GM12878 (cell line): ENCODE results near the gene TCF4. TPM values are rescaled to one million over a fixed set of nuclear protein-coding genes. Genes with fewer than 3 reads are reported as not detected.

Experiments
- CBX5 ChIP-seq: sonication (generic); IDR thresholded peaks from 2 replicates; pipeline ENCODE4 v1.6.1; 2016; ENCODE audit warnings: low read depth, moderate library complexity, mild to moderate bottlenecking, inconsistent platforms
- EP300 ChIP-seq, 2 experiments: fragments of 150-350 bp in 1 of 2; IDR thresholded peaks; 2 replicates each; pipeline ENCODE4 v1.6.1; 2011 to 2012; ENCODE audit warnings: low read depth in 2 of 2, low read length in 2 of 2, borderline replicate concordance in 1 of 2, improper control_type of control experiment in 1 of 2, inconsistent platforms in 1 of 2; ENCODE audit not compliant: control insufficient read depth in 1 of 2
- ESRRA ChIP-seq: IDR thresholded peaks from 2 replicates; pipeline ENCODE4 v1.6.1; 2012; ENCODE audit warnings: mild to moderate bottlenecking, low read length, improper control_type of control experiment
- HDAC6 ChIP-seq: fragments of 200-600 bp; sonication (generic); IDR thresholded peaks from one replicate; pipeline ENCODE4 v1.8.0; 2017; ENCODE audit warnings: antibody characterized with exemption; ENCODE audit not compliant: unreplicated experiment
- IKZF1 ChIP-seq: fragments of 450-650 bp; conservative IDR thresholded peaks from 2 replicates; pipeline ENCODE4 v1.6.1; 2017; ENCODE audit warnings: antibody characterized with exemption, mild to moderate bottlenecking
- KDM1A ChIP-seq: fragments of 200-600 bp; sonication (generic); IDR thresholded peaks from 2 replicates; pipeline ENCODE4 v1.6.1; 2016; ENCODE audit warnings: borderline replicate concordance
- MLLT1 ChIP-seq: fragments of 450-650 bp; IDR thresholded peaks from 2 replicates; pipeline ENCODE4 v1.6.1; 2016; ENCODE audit warnings: mild to moderate bottlenecking
- MXI1 ChIP-seq: fragments of 150-350 bp; IDR thresholded peaks from 2 replicates; pipeline ENCODE4 v1.6.1; 2011; ENCODE audit warnings: low read depth, mild to moderate bottlenecking, inconsistent platforms, low read length, improper control_type of control experiment
- NFIC ChIP-seq: IDR thresholded peaks from 2 replicates; pipeline ENCODE4 v1.6.1; 2012; ENCODE audit warnings: low read depth, mild to moderate bottlenecking, inconsistent platforms, low read length, moderate library complexity
- NFYB ChIP-seq: IDR thresholded peaks from 2 replicates; pipeline ENCODE4 v1.6.1; 2011; ENCODE audit warnings: low read depth, mild to moderate bottlenecking, low read length, improper control_type of control experiment, moderate library complexity; ENCODE audit not compliant: insufficient read depth
- PAX5 ChIP-seq: IDR thresholded peaks from 2 replicates; pipeline ENCODE4 v1.6.1; 2011; ENCODE audit warnings: low read depth, low read length, borderline replicate concordance
- PKNOX1 ChIP-seq: fragments of 450-650 bp; IDR thresholded peaks from 2 replicates; pipeline ENCODE4 v1.6.1; 2016; ENCODE audit warnings: mild to moderate bottlenecking
- POLR2A ChIP-seq: IDR thresholded peaks from 2 replicates; pipeline ENCODE4 v1.6.1; 2011; ENCODE audit warnings: low read depth, mild to moderate bottlenecking, low read length
- POLR2AphosphoS5 ChIP-seq: IDR thresholded peaks from 2 replicates; pipeline ENCODE4 v1.6.1; 2011; ENCODE audit warnings: mild to moderate bottlenecking, low read length, inconsistent platforms
- RAD21 ChIP-seq: IDR thresholded peaks from 2 replicates; pipeline ENCODE4 v1.6.1; 2011; ENCODE audit warnings: mild to moderate bottlenecking, low read depth, low read length, moderate library complexity; ENCODE audit not compliant: insufficient read depth
- RAD51 ChIP-seq: fragments of 450-650 bp; IDR thresholded peaks from 2 replicates; pipeline ENCODE4 v1.6.1; 2016; ENCODE audit warnings: moderate library complexity, mild to moderate bottlenecking, inconsistent platforms
- STAT1 ChIP-seq: fragments of 450-650 bp; conservative IDR thresholded peaks from 2 replicates; pipeline ENCODE4 v1.6.1; 2014; ENCODE audit warnings: antibody characterized with exemption, mild to moderate bottlenecking
- YBX1 ChIP-seq: fragments of 450-650 bp; IDR thresholded peaks from 2 replicates; pipeline ENCODE4 v1.6.1; 2016; ENCODE audit warnings: antibody characterized with exemption
- ZNF217 ChIP-seq: fragments of 450-650 bp; IDR thresholded peaks from 2 replicates; pipeline ENCODE4 v1.6.1; 2017; ENCODE audit warnings: antibody characterized with exemption, mild to moderate bottlenecking
- ZNF274 ChIP-seq: IDR thresholded peaks from one replicate; pipeline ENCODE4 v1.8.0; 2011; ENCODE audit not compliant: insufficient read length, insufficient read depth
- ZZZ3 ChIP-seq: IDR thresholded peaks from 2 replicates; pipeline ENCODE4 v1.6.1; 2011; ENCODE audit warnings: low read depth; ENCODE audit not compliant: control insufficient read depth, insufficient read length
- polyA plus RNA-seq, 11 experiments: library from polyadenylated mRNA; depleted of rRNA in 4 of 11; unstranded in 6 of 11; stranded (reverse) in 5 of 11; fragments of >200 nt; fragmentation: Nextera tagmentation in 4 of 11; fragmentation: Illumina TruSeq in 1 of 11; extraction: Ambion mirVana in 4 of 11; extraction: Trizol in 1 of 11; gene quantifications; 1 replicate in 1 of 11; 2 replicates in 10 of 11; pipeline versions ENCODE4 v1.2.1 to v1.2.3, GENCODE V29; 2011 to 2016; ENCODE audit warnings: inconsistent platforms in 2 of 11, missing spikeins in 2 of 11, low read depth in 1 of 11
- total RNA-seq, 4 experiments: library from RNA; depleted of rRNA in 3 of 4; stranded (reverse); fragments of >200 nt in 3 of 4; fragmentation: Illumina TruSeq in 1 of 4; extraction: Trizol in 1 of 4; gene quantifications; 2 replicates each; pipeline versions ENCODE4 v1.2.1 to v1.2.3, GENCODE V29; 2013 to 2021
- TF ChIP-seq, protein P1 (sequence below): fragments of 450-650 bp; IDR thresholded peaks from 2 replicates; pipeline ENCODE4 v1.6.1; 2016; ENCODE audit warnings: mild to moderate bottlenecking, moderate library complexity, borderline replicate concordance
- TF ChIP-seq, protein P2 (sequence below): fragments of 450-650 bp; IDR thresholded peaks from 2 replicates; pipeline ENCODE4 v1.6.1; 2017; ENCODE audit warnings: borderline replicate concordance

Gene TCF4
- total and polyA plus RNA-seq, 10 of the 15 experiments (the other 5 are each of a cell fraction or from before 2014, with no cell fraction given), result 15.2 to 94.0 (median 31.5) TPM

GRCh38 chr18:55321265-55322177 is 266.5 kb downstream of the TCF4 start (continued):
- no peak for TF ChIP-seq HDAC6
- TF ChIP-seq PKNOX1, result peak; percentile 30; the same call in 1 of the 2 replicates
- no peak for TF ChIP-seq ZNF274
- TF ChIP-seq KDM1A, result no peak
- TF ChIP-seq STAT1, result no peak
- no peak for TF ChIP-seq NFYB
- peak in 1 of 2 experiments; percentile 13; a peak in 1 of 4 replicates for TF ChIP-seq EP300 (IDR thresholded peaks at IDR 0.05; ENCODE audit: borderline replicate concordance in 1 of 2, control insufficient read depth in 1 of 2, low read depth in 2 of 2, low read length in 2 of 2)
- TF ChIP-seq POLR2A, result peak; percentile 38; the same call in 1 of the 2 replicates
- no peak for TF ChIP-seq ESRRA
- TF ChIP-seq CBX5, result 0 out of 2 replicates have a peak, but pooled peaks have one; percentile 47
- TF ChIP-seq RAD51, result no peak
- peak; percentile 77 for TF ChIP-seq POLR2AphosphoS5
- TF ChIP-seq RAD21, result no peak
- no peak for TF ChIP-seq PAX5
- no peak for TF ChIP-seq YBX1
- TF ChIP-seq, protein P1, sequence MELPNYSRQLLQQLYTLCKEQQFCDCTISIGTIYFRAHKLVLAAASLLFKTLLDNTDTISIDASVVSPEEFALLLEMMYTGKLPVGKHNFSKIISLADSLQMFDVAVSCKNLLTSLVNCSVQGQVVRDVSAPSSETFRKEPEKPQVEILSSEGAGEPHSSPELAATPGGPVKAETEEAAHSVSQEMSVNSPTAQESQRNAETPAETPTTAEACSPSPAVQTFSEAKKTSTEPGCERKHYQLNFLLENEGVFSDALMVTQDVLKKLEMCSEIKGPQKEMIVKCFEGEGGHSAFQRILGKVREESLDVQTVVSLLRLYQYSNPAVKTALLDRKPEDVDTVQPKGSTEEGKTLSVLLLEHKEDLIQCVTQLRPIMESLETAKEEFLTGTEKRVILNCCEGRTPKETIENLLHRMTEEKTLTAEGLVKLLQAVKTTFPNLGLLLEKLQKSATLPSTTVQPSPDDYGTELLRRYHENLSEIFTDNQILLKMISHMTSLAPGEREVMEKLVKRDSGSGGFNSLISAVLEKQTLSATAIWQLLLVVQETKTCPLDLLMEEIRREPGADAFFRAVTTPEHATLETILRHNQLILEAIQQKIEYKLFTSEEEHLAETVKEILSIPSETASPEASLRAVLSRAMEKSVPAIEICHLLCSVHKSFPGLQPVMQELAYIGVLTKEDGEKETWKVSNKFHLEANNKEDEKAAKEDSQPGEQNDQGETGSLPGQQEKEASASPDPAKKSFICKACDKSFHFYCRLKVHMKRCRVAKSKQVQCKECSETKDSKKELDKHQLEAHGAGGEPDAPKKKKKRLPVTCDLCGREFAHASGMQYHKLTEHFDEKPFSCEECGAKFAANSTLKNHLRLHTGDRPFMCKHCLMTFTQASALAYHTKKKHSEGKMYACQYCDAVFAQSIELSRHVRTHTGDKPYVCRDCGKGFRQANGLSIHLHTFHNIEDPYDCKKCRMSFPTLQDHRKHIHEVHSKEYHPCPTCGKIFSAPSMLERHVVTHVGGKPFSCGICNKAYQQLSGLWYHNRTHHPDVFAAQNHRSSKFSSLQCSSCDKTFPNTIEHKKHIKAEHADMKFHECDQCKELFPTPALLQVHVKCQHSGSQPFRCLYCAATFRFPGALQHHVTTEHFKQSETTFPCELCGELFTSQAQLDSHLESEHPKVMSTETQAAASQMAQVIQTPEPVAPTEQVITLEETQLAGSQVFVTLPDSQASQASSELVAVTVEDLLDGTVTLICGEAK, result no peak
- TF ChIP-seq MXI1, result peak; percentile 76
- TF ChIP-seq MLLT1, result peak; percentile 87
- no peak for TF ChIP-seq ZNF217
- no peak for TF ChIP-seq ZZZ3
- TF ChIP-seq NFIC, result no peak
- TF ChIP-seq, protein P2, sequence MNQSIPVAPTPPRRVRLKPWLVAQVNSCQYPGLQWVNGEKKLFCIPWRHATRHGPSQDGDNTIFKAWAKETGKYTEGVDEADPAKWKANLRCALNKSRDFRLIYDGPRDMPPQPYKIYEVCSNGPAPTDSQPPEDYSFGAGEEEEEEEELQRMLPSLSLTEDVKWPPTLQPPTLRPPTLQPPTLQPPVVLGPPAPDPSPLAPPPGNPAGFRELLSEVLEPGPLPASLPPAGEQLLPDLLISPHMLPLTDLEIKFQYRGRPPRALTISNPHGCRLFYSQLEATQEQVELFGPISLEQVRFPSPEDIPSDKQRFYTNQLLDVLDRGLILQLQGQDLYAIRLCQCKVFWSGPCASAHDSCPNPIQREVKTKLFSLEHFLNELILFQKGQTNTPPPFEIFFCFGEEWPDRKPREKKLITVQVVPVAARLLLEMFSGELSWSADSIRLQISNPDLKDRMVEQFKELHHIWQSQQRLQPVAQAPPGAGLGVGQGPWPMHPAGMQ, result no peak
- peak; percentile 89 for TF ChIP-seq IKZF1
